Thoracic aorta (tissue), 2 donors: ENCODE measurements around the gene CTNNA3. TPM values are rescaled to one million over a fixed set of nuclear protein-coding genes. Genes with fewer than 3 reads are reported as not detected.

Experiments
- ATAC-seq: fragments of 150-250 bp; one replicate; pipeline ENCODE4 v1.8.0; 2017; ENCODE audit warnings: low read depth; ENCODE audit not compliant: insufficient number of reproducible peaks, low FRiP score
- DNase-seq: peaks from one replicate; pipeline ENCODE4 v3.0.0-alpha.2; 2020; ENCODE audit warnings: low spot score
- H3K27ac ChIP-seq, 2 donors: fragments of 200-600 bp; sonication (generic); 1 replicate in 1 of 2; 2 replicates in 1 of 2; pipeline ENCODE4 v1.5.1; 2016; ENCODE audit warnings: mild to moderate bottlenecking in 2 of 2, moderate library complexity in 2 of 2
- H3K27me3 ChIP-seq: fragments of 200-600 bp; sonication (generic); replicated peaks from 2 replicates; pipeline ENCODE4 v1.6.0; 2016; ENCODE audit warnings: mild to moderate bottlenecking; ENCODE audit not compliant: insufficient read depth
- H3K36me3 ChIP-seq: fragments of 200-600 bp; sonication (generic); one replicate; pipeline ENCODE4 v1.5.1; 2016
- H3K4me1 ChIP-seq, 2 donors: fragments of 200-600 bp; sonication (generic); 1 replicate in 1 of 2; 2 replicates in 1 of 2; pipeline versions ENCODE4 v1.5.1 to v1.6.0; 2016; ENCODE audit warnings: low read depth in 2 of 2, mild to moderate bottlenecking in 1 of 2; ENCODE audit not compliant: control insufficient read depth in 1 of 2
- H3K4me3 ChIP-seq: fragments of 200-600 bp; sonication (generic); 2 replicates; pipeline ENCODE4 v1.5.1; 2016; ENCODE audit warnings: mild to moderate bottlenecking
- H3K9me3 ChIP-seq: fragments of 200-600 bp; sonication (generic); 2 replicates; pipeline ENCODE4 v1.5.1; 2016
- CTCF ChIP-seq: fragments of 200-600 bp; sonication (generic); IDR thresholded peaks from one replicate; pipeline ENCODE4 v1.5.1; 2019; ENCODE audit warnings: antibody characterized with exemption
- total RNA-seq, 2 donors: library from RNA; depleted of rRNA; stranded (reverse); fragments of >200 nt; gene quantifications; one replicate each; pipeline versions ENCODE4 v1.1.0 to v1.2.3, GENCODE V29; 2016

The CTNNA3 gene
- total RNA-seq, 2 donors from 2014 or later, result 0.95 to 1.2 TPM

GRCh38 chr10:66809402-66809801, 886.6 kb downstream of the CTNNA3 start:
- no peak overlapping the region for H3K27ac ChIP-seq
- TF ChIP-seq CTCF, result no peak
- no peaks in the 10 kb centered on the region for H3K9me3 ChIP-seq

GRCh38 chr10:66805612-66806011, 890.4 kb downstream of the CTNNA3 start:
- ATAC-seq (no peak), DNase-seq (no peak)
- Histone ChIP-seq H3K4me1 (no peaks in the 10 kb centered on the region), H3K36me3 (no peaks in the 10 kb centered on the region), H3K4me3 (no peak overlapping the region), H3K27ac (no peak overlapping the region), H3K27me3 (no peaks in the 10 kb centered on the region), H3K9me3 (no peaks in the 10 kb centered on the region)
- no peak for TF ChIP-seq CTCF

More at GRCh38 chr10:66809402-66809801, 886.6 kb downstream of the CTNNA3 start:
- Histone ChIP-seq H3K36me3 (no peaks in the 10 kb centered on the region), H3K4me3 (no peak overlapping the region), H3K27me3 (no peaks in the 10 kb centered on the region), H3K4me1 (no peaks in the 10 kb centered on the region)
- ATAC-seq (no peak), DNase-seq (no peak)

GRCh38 chr10:66804962-66805361, 891.0 kb downstream of the CTNNA3 start:
- Histone ChIP-seq H3K36me3 (no peaks in the 10 kb centered on the region), H3K4me1 (no peaks in the 10 kb centered on the region), H3K27ac (no peak overlapping the region), H3K27me3 (no peaks in the 10 kb centered on the region), H3K4me3 (no peak overlapping the region), H3K9me3 (no peaks in the 10 kb centered on the region)
- no peak for ATAC-seq
- no peak for DNase-seq
- TF ChIP-seq CTCF, result no peak

GRCh38 chr10:66803174-66803573, 892.8 kb downstream of the CTNNA3 start:
- Histone ChIP-seq H3K4me1 (no peaks in the 10 kb centered on the region), H3K27me3 (no peaks in the 10 kb centered on the region), H3K27ac (no peak overlapping the region), H3K4me3 (no peak overlapping the region), H3K9me3 (no peaks in the 10 kb centered on the region), H3K36me3 (no peaks in the 10 kb centered on the region)
- no peak for ATAC-seq
- no peak for TF ChIP-seq CTCF
- no peak for DNase-seq

- no peak for TF ChIP-seq CTCF
- Histone ChIP-seq H3K27me3 (no peaks in the 10 kb centered on the region), H3K4me1 (no peaks in the 10 kb centered on the region), H3K27ac (no peak overlapping the region), H3K9me3 (no peaks in the 10 kb centered on the region), H3K4me3 (no peak overlapping the region), H3K36me3 (no peaks in the 10 kb centered on the region)
- no peak for DNase-seq
- no peak for ATAC-seq
Observed at GRCh38 chr10:66799474-66799873, 896.5 kb downstream of the CTNNA3 start.
